A549 (cell line): Measurements from ENCODE around the gene SOD3. TPM values are rescaled to one million over a fixed set of nuclear protein-coding genes. Genes with fewer than 3 reads are reported as not detected.

Source experiments
- ATAC-seq, 2 experiments: fragments of 200-7000 bp in 1 of 2; fragments of >200 bp in 1 of 2; cut with Nextera tagmentation in 1 of 2; cut with Tn5 transposase in 1 of 2; 3 replicates each; pipeline versions ENCODE4 v1.8.0 to v1.9.1; 2018 to 2020; ENCODE audit warnings: mild to moderate bottlenecking in 1 of 2, moderate library complexity in 1 of 2
- CTCF ChIA-PET: fragments of 300-600 bp; sonication (Branson Sonifier 250); formaldehyde crosslinking; extraction: SDS; loops from one replicate; lab custom pipeline; 2021; ENCODE audit warnings: antibody characterized with exemption, inconsistent platforms; lab: Yijun Ruan, JAX
- POLR2A ChIA-PET: fragments of 350-600 bp; formaldehyde crosslinking; extraction: SDS; loops from one replicate; lab custom pipeline; 2021; ENCODE audit warnings: antibody characterized with exemption, inconsistent platforms; lab: Yijun Ruan, JAX
- DNase-seq, 2 experiments: peaks; one replicate each; pipeline versions ENCODE4 v3.0.0 to v3.0.0-alpha.2; 2011 to 2016; ENCODE audit warnings: low read depth in 1 of 2, low spot score in 1 of 2
- FAIRE-seq: peaks from 2 replicates; lab custom pipeline; 2011; peaks lifted over from hg19 to GRCh38; lab: Jason Lieb, UNC
- H3K27ac ChIP-seq, 2 experiments: fragments of >200 bp; sonication (Bioruptor Twin); formaldehyde crosslinking; 3 replicates each; pipeline ENCODE4 v1.5.1; 2016 to 2017
- H3K4me1 ChIP-seq: fragments of >200 bp; sonication (Bioruptor Twin); formaldehyde crosslinking; 3 replicates; pipeline ENCODE4 v1.6.1; 2016
- H3K4me2 ChIP-seq: fragments of >200 bp; sonication (Bioruptor Twin); formaldehyde crosslinking; 3 replicates; pipeline ENCODE4 v1.6.1; 2016
- H3K4me3 ChIP-seq: fragments of >200 bp; sonication (Bioruptor Twin); formaldehyde crosslinking; 3 replicates; pipeline ENCODE4 v1.5.1; 2016
- H3K9me3 ChIP-seq: fragments of >200 bp; sonication (Bioruptor Twin); formaldehyde crosslinking; 3 replicates; pipeline ENCODE4 v1.6.1; 2016
- CEBPB ChIP-seq, 2 experiments: fragments of >200 bp in 1 of 2; sonication (Bioruptor Twin) in 1 of 2; formaldehyde crosslinking in 1 of 2; IDR thresholded peaks; 2 replicates each; pipeline ENCODE4 v1.6.1; 2012 to 2016
- E2F6 ChIP-seq: IDR thresholded peaks from 2 replicates; pipeline ENCODE4 v1.6.1; 2012; ENCODE audit warnings: low read depth, borderline replicate concordance
- EHF ChIP-seq: fragments of 250-450 bp; sonication (Bioruptor Pico); IDR thresholded peaks from 2 replicates; pipeline ENCODE4 v1.5.0; 2020; ENCODE audit warnings: mild to moderate bottlenecking
- FOSL2 ChIP-seq, 2 experiments: fragments of 450-650 bp in 1 of 2; fragments of >200 bp in 1 of 2; sonication (Bioruptor Twin) in 1 of 2; formaldehyde crosslinking; IDR thresholded peaks; 2 replicates each; pipeline versions ENCODE4 v1.5.0 to v1.6.1; 2016 to 2020; ENCODE audit warnings: mild to moderate bottlenecking in 1 of 2, moderate library complexity in 1 of 2
- FOXS1 ChIP-seq: fragments of 250-450 bp; sonication (Bioruptor Pico); IDR thresholded peaks from 2 replicates; pipeline ENCODE4 v1.5.0; 2020; ENCODE audit warnings: mild to moderate bottlenecking, moderate library complexity
- GATA3 ChIP-seq: IDR thresholded peaks from 2 replicates; pipeline ENCODE4 v1.6.1; 2012; ENCODE audit warnings: borderline replicate concordance
- HDAC2 ChIP-seq: fragments of 200-600 bp; sonication (generic); IDR thresholded peaks from 2 replicates; pipeline ENCODE4 v1.6.1; 2016
- HEYL ChIP-seq: fragments of 250-450 bp; sonication (Bioruptor Pico); IDR thresholded peaks from 2 replicates; pipeline ENCODE4 v1.8.0; 2021; ENCODE audit warnings: mild to moderate bottlenecking, moderate library complexity
- JUNB ChIP-seq: fragments of >200 bp; sonication (Bioruptor Twin); formaldehyde crosslinking; IDR thresholded peaks from 2 replicates; pipeline ENCODE4 v1.6.1; 2016
- MAFK ChIP-seq: fragments of 450-650 bp; IDR thresholded peaks from 2 replicates; pipeline ENCODE4 v1.6.1; 2014; ENCODE audit not compliant: partially characterized antibody
- MYC ChIP-seq: IDR thresholded peaks from 2 replicates; pipeline ENCODE4 v1.6.1; 2012; ENCODE audit warnings: mild to moderate bottlenecking, inconsistent platforms, low read length, improper control_type of control experiment, borderline replicate concordance
- NFE2L2 ChIP-seq: fragments of 150-350 bp; conservative IDR thresholded peaks from 2 replicates; pipeline ENCODE4 v1.6.1; 2014; ENCODE audit warnings: low read length
- NPAS2 ChIP-seq: fragments of 250-450 bp; sonication (Bioruptor Pico); IDR thresholded peaks from 2 replicates; pipeline ENCODE4 v1.8.0; 2022; ENCODE audit warnings: mild to moderate bottlenecking, moderate library complexity, borderline replicate concordance
- NR3C1 ChIP-seq: fragments of >200 bp; sonication (Bioruptor Twin); formaldehyde crosslinking; IDR thresholded peaks from 3 replicates; pipeline ENCODE4 v1.6.1; 2017
- PBX3 ChIP-seq: IDR thresholded peaks from 2 replicates; pipeline ENCODE4 v1.6.1; 2012
- PHF8 ChIP-seq: fragments of 200-600 bp; sonication (generic); IDR thresholded peaks from 2 replicates; pipeline ENCODE4 v1.6.1; 2016; ENCODE audit warnings: low read depth, mild to moderate bottlenecking, antibody characterized with exemption, moderate library complexity, borderline replicate concordance
- POLR2A ChIP-seq: IDR thresholded peaks from 2 replicates; pipeline ENCODE4 v1.6.1; 2012; ENCODE audit warnings: mild to moderate bottlenecking, low read length
- POLR2AphosphoS2 ChIP-seq: conservative IDR thresholded peaks from 2 replicates; pipeline ENCODE4 v1.6.1; 2012; ENCODE audit warnings: low read length, improper control_type of control experiment, inconsistent platforms
- RARB ChIP-seq: fragments of 250-450 bp; sonication (Bioruptor Pico); IDR thresholded peaks from 2 replicates; pipeline ENCODE4 v1.8.0; 2021; ENCODE audit warnings: mild to moderate bottlenecking, moderate library complexity
- RCOR1 ChIP-seq: fragments of 150-350 bp; IDR thresholded peaks from 2 replicates; pipeline ENCODE4 v1.6.1; 2014; ENCODE audit warnings: antibody characterized with exemption, low read length, low read depth
- REST ChIP-seq: fragments of 200-600 bp; sonication (generic); IDR thresholded peaks from 2 replicates; pipeline ENCODE4 v1.6.1; 2016; ENCODE audit warnings: antibody characterized with exemption, mild to moderate bottlenecking, moderate library complexity
- RNF2 ChIP-seq: fragments of 200-600 bp; sonication (generic); IDR thresholded peaks from 2 replicates; pipeline ENCODE4 v1.6.1; 2016; ENCODE audit warnings: low read depth, mild to moderate bottlenecking, antibody characterized with exemption, moderate library complexity, borderline replicate concordance
- SREBF2 ChIP-seq: fragments of 450-650 bp; IDR thresholded peaks from 2 replicates; pipeline ENCODE4 v1.6.1; 2014; ENCODE audit warnings: mild to moderate bottlenecking, moderate library complexity
- USF2 ChIP-seq: fragments of 450-650 bp; IDR thresholded peaks from 2 replicates; pipeline ENCODE4 v1.6.1; 2014; ENCODE audit warnings: antibody characterized with exemption
- ZFP36 ChIP-seq: fragments of 450-650 bp; IDR thresholded peaks from 2 replicates; pipeline ENCODE4 v1.6.1; 2014; ENCODE audit warnings: borderline replicate concordance; ENCODE audit not compliant: partially characterized antibody
- ZNF302 ChIP-seq: fragments of 250-450 bp; sonication (Bioruptor Pico); IDR thresholded peaks from 2 replicates; pipeline ENCODE4 v1.9.0; 2021; ENCODE audit warnings: inconsistent platforms, mild to moderate bottlenecking, moderate library complexity
- whole genome bisulfite sequencing: methylation state at CpG from one replicate; pipeline ENCODE4 v1.1.6; 2017; ENCODE audit errors: missing lambda C conversion rate; 5-methylcytosine and 5-hydroxymethylcytosine counted together
- polyA plus RNA-seq, 4 experiments: library from polyadenylated mRNA; depleted of rRNA in 3 of 4; stranded (reverse); fragments of >200 nt; fragmentation: RNase III in 1 of 4; extraction: RNeasy Plus Mini Kit Qiagen cat#74134 plus additional on column Dnase treatment in 1 of 4; gene quantifications; 2 replicates in 3 of 4; 3 replicates in 1 of 4; pipeline ENCODE4 v1.2.3, GENCODE V29; 2011 to 2017

Gene SOD3
- polyA plus RNA-seq, 2 of the 4 experiments (the other 2 are of a cell fraction): not detected

- no peak for TF ChIP-seq REST
- no peak for TF ChIP-seq MAFK
- no peak for TF ChIP-seq RNF2
- TF ChIP-seq SREBF2: no peak
- no peak for TF ChIP-seq PBX3
- no peak for TF ChIP-seq NPAS2 (CRISPR knock-in tag)
- no peak for TF ChIP-seq RARB (CRISPR knock-in tag)
- TF ChIP-seq, all 56 proteins: peak for 0
These were observed 17.6 kb upstream of the SOD3 start (continued) for GRCh38 chr4:24777536-24778463.

GRCh38 chr4:24778464-24779225 is 16.7 kb upstream of the SOD3 start:
- no peak for DNase-seq

GRCh38 chr4:24780936-24781495 is 14.4 kb upstream of the SOD3 start:
- Histone ChIP-seq H3K27ac (no peak overlapping the region), H3K4me3 (no peak overlapping the region), H3K9me3 (0 out of 3 replicates have a peak, but pooled peaks cover under 1% of the 10 kb centered on the region), H3K4me2 (no peak overlapping the region), H3K4me1 (no peaks in the 10 kb centered on the region)
- ATAC-seq (no peak), DNase-seq (no peak), FAIRE-seq (no peak)
- POLR2A ChIA-PET: no interaction called here
- WGBS: 65% methylated on average over 2 of the region's 2 CpGs
- CTCF ChIA-PET: no interaction called here
- TF ChIP-seq HDAC2 (no peak), HEYL (no peak), RCOR1 (no peak), NFE2L2 (no peak), CEBPB (IDR thresholded peaks at IDR 0.05) (no peak), NR3C1 (no peak), ZFP36 (no peak), USF2 (no peak), POLR2A (no peak), EHF (no peak), E2F6 (no peak), JUNB (no peak), PHF8 (no peak), FOSL2 (IDR thresholded peaks at IDR 0.05) (no peak), FOSL2 (CRISPR knock-in tag; IDR thresholded peaks at IDR 0.05) (no peak), ZNF302 (CRISPR knock-in tag) (no peak), GATA3 (no peak)

More at GRCh38 chr4:24778464-24779225, 16.7 kb upstream of the SOD3 start:
- ChIA-PET CTCF (no interaction called here), POLR2A (no interaction called here)
- Histone ChIP-seq H3K27ac (no peak overlapping the region), H3K4me1 (0 out of 3 replicates have a peak, but pooled peaks cover 3% of the 10 kb centered on the region), H3K9me3 (no peaks in the 10 kb centered on the region), H3K4me2 (no peak overlapping the region), H3K4me3 (no peak overlapping the region)
- TF ChIP-seq FOXS1 (no peak), POLR2AphosphoS2 (no peak), MYC (no peak), NPAS2 (CRISPR knock-in tag) (no peak), POLR2A (no peak), EHF (no peak), NR3C1 (no peak)
- FAIRE-seq: no peak
- no peak for ATAC-seq
- 64% methylated on average over 3 of the region's 3 CpGs for WGBS
